HG03571 (cell line): ENCODE measurements around the gene SBF2.
"Not testable (repeated sequence)": the region's sequence is repeated elsewhere in the genome, so short reads cannot be mapped to it uniquely, and the experiment has no call there.

ENCODE experiments used
- ATAC-seq: cut with Tn5 transposase; IDR thresholded peaks from one replicate; pipeline ENCODE4 v1.9.1; 2021; ENCODE audit not compliant: unreplicated experiment

The SBF2 gene

GRCh38 chr11:9905960-9906791 lies 387.8 kb downstream of the SBF2 start:
- no peak for ATAC-seq

GRCh38 chr11:9905501-9905951 lies 388.5 kb downstream of the SBF2 start:
- no peak for ATAC-seq

- ATAC-seq, result no peak
These were observed 390.4 kb downstream of the SBF2 start for GRCh38 chr11:9903579-9903978.

GRCh38 chr11:9901943-9902342 lies 392.1 kb downstream of the SBF2 start:
- no peak for ATAC-seq

GRCh38 chr11:9900253-9900652 lies 393.8 kb downstream of the SBF2 start:
- ATAC-seq, result not testable (repeated sequence)

- no peak for ATAC-seq
These were observed 394.3 kb downstream of the SBF2 start for GRCh38 chr11:9899676-9900075.

- ATAC-seq, result no peak
These were observed 397.1 kb downstream of the SBF2 start for GRCh38 chr11:9896902-9897301.

- ATAC-seq, result no peak
These were observed 399.0 kb downstream of the SBF2 start for GRCh38 chr11:9895006-9895405.

- no peak for ATAC-seq
These were observed 400.5 kb downstream of the SBF2 start for GRCh38 chr11:9893474-9893873.

GRCh38 chr11:9888938-9889337 lies 405.1 kb downstream of the SBF2 start:
- ATAC-seq, result no peak

GRCh38 chr11:9887472-9887871 lies 406.5 kb downstream of the SBF2 start:
- no peak for ATAC-seq

- no peak for ATAC-seq
These were observed 407.4 kb downstream of the SBF2 start for GRCh38 chr11:9886595-9886994.

GRCh38 chr11:9884601-9885000 lies 409.4 kb downstream of the SBF2 start:
- no peak for ATAC-seq

GRCh38 chr11:9880657-9881056 lies 413.4 kb downstream of the SBF2 start:
- no peak for ATAC-seq

GRCh38 chr11:9878936-9879335 lies 415.1 kb downstream of the SBF2 start:
- no peak for ATAC-seq

- ATAC-seq, result no peak
These were observed 417.7 kb downstream of the SBF2 start for GRCh38 chr11:9876331-9876730.

GRCh38 chr11:9875862-9876261 lies 418.2 kb downstream of the SBF2 start:
- no peak for ATAC-seq

- ATAC-seq, result no peak
These were observed 418.6 kb downstream of the SBF2 start for GRCh38 chr11:9875399-9875798.

- no peak for ATAC-seq
These were observed 419.6 kb downstream of the SBF2 start for GRCh38 chr11:9874466-9874865.

GRCh38 chr11:9868641-9869040 lies 425.4 kb downstream of the SBF2 start:
- ATAC-seq, result no peak

- no peak for ATAC-seq
These were observed 431.0 kb downstream of the SBF2 start for GRCh38 chr11:9862981-9863380.

- peak; percentile 90 for ATAC-seq
These were observed 431.9 kb downstream of the SBF2 start for GRCh38 chr11:9861860-9862725.
